ENCODE results near the gene SH3RF1. TPM values are rescaled to one million over a fixed set of nuclear protein-coding genes. Genes with fewer than 3 reads are reported as not detected.
A peak's percentile ranks its signal among the peaks of the same experiment; 100 is the strongest.
"Not testable (repeated sequence)": the region's sequence is repeated elsewhere in the genome, so short reads cannot be mapped to it uniquely, and the experiment has no call there.

Gene SH3RF1
- total RNA-seq, 1 donor from 2014 or later = 19.6 TPM

DNA sequence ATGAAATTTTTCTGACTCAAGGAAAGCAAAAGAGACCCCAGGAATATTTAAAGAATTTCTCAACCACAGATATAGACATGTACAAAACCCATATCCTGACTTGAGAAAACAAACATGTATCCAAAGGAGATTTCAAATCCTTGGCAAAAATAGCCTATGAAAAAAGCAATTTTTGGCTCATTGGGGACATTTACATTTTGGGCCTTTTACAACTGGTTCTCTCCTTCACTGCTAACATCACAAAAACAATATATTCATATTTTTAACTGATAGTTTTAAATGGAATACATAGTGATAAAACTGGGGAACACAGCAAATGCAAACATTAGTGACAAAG is 65.0 kb downstream of the SH3RF1 start:
- Mint-ChIP-seq H3K27me3 (ENCODE audit: low read depth) (no peaks in the 10 kb centered on the region), H3K4me3 (no peak overlapping the region)
- no peak for DNase-seq (ENCODE audit: low spot score in 2 of 2, unreplicated experiment in 2 of 2)

DNA sequence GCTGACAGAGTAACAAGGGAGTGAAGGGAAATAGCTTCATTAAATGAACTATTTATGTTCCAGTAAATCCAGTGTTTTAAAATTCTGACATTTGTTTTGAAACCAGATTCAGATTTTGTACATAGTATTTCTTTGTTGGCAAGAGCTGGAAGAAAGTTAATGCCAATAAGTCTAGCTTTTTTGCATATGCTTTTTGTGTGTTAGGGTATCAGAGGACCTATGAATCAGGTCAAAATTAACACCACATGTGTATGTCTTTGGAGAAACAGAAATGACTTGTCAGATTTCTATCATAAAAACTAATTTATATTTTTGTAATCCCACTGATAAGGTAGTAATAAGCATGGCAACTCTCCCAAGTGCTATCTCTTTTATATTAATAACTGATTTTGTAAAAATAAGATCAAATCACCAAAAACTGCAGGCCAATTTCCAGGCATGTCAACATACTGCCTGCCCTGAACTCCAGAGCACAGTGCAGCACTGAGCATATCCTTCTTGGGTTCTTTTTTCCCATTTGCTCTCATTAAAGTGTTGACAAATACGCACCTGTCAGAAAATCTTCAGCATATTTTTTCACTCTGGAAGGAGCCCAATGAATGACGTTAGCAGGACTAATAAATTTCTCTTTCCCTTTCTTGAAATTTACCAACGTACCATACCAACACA is 65.5 kb downstream of the SH3RF1 start:
- Mint-ChIP-seq H3K27me3 (ENCODE audit: low read depth) (no peaks in the 10 kb centered on the region), H3K36me3 (peaks cover 2% of the 10 kb centered on the region), H3K9me3 (no peaks in the 10 kb centered on the region), H3K27ac (no peak overlapping the region), H3K4me3 (no peak overlapping the region), H3K4me1 (peaks cover 46% of the 10 kb centered on the region)
- TF ChIP-seq, protein P1, sequence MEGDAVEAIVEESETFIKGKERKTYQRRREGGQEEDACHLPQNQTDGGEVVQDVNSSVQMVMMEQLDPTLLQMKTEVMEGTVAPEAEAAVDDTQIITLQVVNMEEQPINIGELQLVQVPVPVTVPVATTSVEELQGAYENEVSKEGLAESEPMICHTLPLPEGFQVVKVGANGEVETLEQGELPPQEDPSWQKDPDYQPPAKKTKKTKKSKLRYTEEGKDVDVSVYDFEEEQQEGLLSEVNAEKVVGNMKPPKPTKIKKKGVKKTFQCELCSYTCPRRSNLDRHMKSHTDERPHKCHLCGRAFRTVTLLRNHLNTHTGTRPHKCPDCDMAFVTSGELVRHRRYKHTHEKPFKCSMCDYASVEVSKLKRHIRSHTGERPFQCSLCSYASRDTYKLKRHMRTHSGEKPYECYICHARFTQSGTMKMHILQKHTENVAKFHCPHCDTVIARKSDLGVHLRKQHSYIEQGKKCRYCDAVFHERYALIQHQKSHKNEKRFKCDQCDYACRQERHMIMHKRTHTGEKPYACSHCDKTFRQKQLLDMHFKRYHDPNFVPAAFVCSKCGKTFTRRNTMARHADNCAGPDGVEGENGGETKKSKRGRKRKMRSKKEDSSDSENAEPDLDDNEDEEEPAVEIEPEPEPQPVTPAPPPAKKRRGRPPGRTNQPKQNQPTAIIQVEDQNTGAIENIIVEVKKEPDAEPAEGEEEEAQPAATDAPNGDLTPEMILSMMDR (IDR thresholded peaks at IDR 0.05; ENCODE audit: unreplicated experiment) = no peak
- DNase-seq (ENCODE audit: low spot score in 2 of 2, unreplicated experiment in 2 of 2) = no peak

More for the DNA sequence above, 65.0 kb downstream of the SH3RF1 start:
- Mint-ChIP-seq H3K36me3 (peaks cover 4% of the 10 kb centered on the region), H3K4me1 (peaks cover 43% of the 10 kb centered on the region), H3K27ac (no peak overlapping the region), H3K9me3 (no peaks in the 10 kb centered on the region)
- TF ChIP-seq, protein P1 (IDR thresholded peaks at IDR 0.05; ENCODE audit: unreplicated experiment) = no peak

DNA sequence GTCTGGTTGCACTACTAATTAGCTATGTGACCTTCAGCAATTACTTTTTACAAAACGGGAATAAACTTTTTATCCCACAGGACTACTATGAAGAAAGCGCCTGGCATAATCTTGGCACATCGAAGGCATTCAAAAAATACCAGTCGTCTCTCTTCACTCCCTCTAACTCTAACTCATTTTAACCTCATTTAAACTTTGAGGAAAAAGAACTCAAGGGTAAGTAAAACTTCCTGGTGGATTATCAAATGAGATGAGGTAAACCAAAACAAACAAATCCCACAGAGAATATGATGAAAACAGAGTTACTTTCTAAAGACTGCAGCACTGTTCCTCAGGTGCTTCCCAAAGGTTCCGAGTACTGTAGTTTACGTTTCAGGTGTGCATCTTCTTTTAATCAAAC is 66.9 kb downstream of the SH3RF1 start:
- Mint-ChIP-seq H3K27me3 (ENCODE audit: low read depth) (no peaks in the 10 kb centered on the region), H3K4me3 (no peak overlapping the region), H3K4me1 (peaks cover 47% of the 10 kb centered on the region), H3K36me3 (no peaks in the 10 kb centered on the region), H3K9me3 (no peaks in the 10 kb centered on the region), H3K27ac (peak overlapping the region; percentile 41)
- no peak for DNase-seq (ENCODE audit: low spot score in 2 of 2, unreplicated experiment in 2 of 2)
- TF ChIP-seq, protein P1 (IDR thresholded peaks at IDR 0.05; ENCODE audit: unreplicated experiment) = no peak

DNA sequence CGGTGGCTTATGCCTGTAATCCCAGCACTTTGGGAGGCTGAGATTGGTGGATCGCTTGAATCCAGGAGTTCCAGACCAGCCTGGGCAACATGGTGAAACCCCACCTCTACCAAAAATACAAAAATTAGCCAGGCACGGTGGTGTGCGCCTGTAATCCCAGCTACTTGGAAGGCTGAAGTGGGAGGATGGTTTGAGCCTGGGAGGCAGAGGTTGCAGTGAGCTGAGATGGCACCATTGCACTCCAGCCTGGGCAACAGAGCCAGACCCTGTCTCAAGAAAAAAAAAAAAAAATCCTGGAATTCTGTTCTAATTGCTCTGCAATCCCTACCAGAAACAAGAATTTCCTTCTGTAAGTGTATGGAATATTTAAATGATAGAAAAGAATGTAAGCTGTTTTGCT is 67.5 kb downstream of the SH3RF1 start:
- H3K36me3 Mint-ChIP-seq; H3K27me3 Mint-ChIP-seq (ENCODE audit: low read depth); H3K27ac Mint-ChIP-seq; DNase-seq (ENCODE audit: low spot score in 2 of 2, unreplicated experiment in 2 of 2); H3K4me3 Mint-ChIP-seq; H3K9me3 Mint-ChIP-seq: not testable (repeated sequence)
- peaks cover 52% of the 10 kb centered on the region for H3K4me1 Mint-ChIP-seq

DNA sequence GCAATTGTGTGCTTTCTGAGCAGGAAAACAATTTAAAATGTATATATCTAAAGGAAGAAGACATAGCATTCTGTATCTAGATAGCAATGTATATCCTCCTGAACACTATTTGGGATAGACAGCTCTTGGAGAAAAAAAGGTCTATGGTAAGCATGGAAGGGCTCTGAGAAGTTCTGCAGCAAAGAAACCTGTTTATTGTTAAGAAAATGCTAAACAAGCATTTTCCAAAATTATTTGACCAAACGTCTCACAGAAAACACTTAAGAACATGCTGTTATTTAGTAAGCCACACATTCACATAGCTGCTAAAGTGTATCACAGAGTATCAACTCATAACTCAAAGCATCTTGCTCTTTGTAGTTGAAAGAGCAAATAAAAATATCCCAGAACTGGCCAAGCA is 67.9 kb downstream of the SH3RF1 start:
- Mint-ChIP-seq H3K27me3 (ENCODE audit: low read depth) (no peaks in the 10 kb centered on the region), H3K27ac (peak overlapping the region; percentile 61), H3K4me3 (no peak overlapping the region), H3K4me1 (peaks cover 52% of the 10 kb centered on the region), H3K36me3 (no peaks in the 10 kb centered on the region), H3K9me3 (no peaks in the 10 kb centered on the region)
- TF ChIP-seq, protein P1 (IDR thresholded peaks at IDR 0.05; ENCODE audit: unreplicated experiment) = no peak
- DNase-seq (ENCODE audit: low spot score in 2 of 2, unreplicated experiment in 2 of 2) = no peak

DNA sequence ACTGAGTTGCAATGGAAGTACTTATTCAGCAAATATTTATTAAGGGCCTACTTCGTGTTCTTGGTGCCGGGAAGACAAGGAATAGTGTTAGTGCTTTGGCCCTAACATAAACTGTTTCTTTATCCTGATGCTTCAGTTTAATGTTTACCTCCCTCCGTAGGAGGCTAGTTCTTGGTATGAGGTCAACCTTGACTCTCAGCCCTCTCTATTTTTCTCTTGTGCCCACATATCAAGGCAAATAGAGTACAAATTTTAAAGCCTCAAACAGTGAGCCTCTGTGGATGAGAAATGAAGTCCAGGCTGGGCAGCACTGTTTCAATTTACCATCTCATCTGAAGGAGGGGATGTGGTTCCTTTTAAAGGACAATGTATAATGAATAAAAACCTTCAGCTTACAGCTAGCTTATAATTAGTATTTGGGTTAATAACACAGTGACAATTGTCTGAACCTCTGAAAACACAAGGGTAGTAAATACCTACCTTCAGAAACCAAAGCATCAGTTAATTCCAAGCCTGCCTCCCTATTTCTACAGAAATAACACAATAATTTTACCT is 68.5 kb downstream of the SH3RF1 start:
- H3K36me3 Mint-ChIP-seq = no peaks in the 10 kb centered on the region
- H3K27ac Mint-ChIP-seq = peak overlapping the region; percentile 67
- H3K9me3 Mint-ChIP-seq = no peaks in the 10 kb centered on the region
- DNase-seq (ENCODE audit: low spot score in 2 of 2, unreplicated experiment in 2 of 2) = no peak
- H3K4me3 Mint-ChIP-seq = no peak overlapping the region
- TF ChIP-seq, protein P1 (IDR thresholded peaks at IDR 0.05; ENCODE audit: unreplicated experiment) = no peak
- H3K4me1 Mint-ChIP-seq = peaks cover 52% of the 10 kb centered on the region
- no peaks in the 10 kb centered on the region for H3K27me3 Mint-ChIP-seq (ENCODE audit: low read depth)
